RPMI7951 (cell line): ENCODE results near the gene DDX3X. TPM values are rescaled to one million over a fixed set of nuclear protein-coding genes. Genes with fewer than 3 reads are reported as not detected.

Experiments used
- DNase-seq: peaks from one replicate; pipeline ENCODE4 v3.0.0-alpha.2; 2012; ENCODE audit warnings: low read depth
- total RNA-seq: library from RNA; depleted of rRNA; stranded (reverse); fragments of >200 nt; shearing (Covaris generic); gene quantifications from 2 replicates; pipeline ENCODE4 v1.2.3, GENCODE V29; 2014

DDX3X gene
- total RNA-seq, 1 experiment from 2014 or later = 168 TPM

DNA sequence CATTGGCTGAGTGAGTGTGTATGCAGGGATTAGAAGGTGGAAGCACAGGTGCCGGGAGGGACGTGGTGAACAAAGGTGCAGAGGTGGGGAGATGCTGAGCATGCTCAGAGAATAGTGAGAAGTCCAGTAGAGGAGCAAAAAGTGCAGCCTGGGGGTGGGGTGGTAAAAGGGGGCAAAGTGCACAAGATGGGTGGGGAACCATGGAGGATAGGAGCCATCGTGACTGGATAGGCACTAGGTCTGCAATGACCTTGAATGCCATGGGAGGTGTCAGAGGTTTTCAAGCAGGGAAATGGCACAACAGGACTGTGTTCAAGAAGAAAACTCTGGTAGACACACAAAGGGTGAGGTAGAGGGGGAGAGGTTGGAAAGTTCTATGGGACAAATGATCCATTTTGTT is 6.6 kb upstream of the DDX3X start:
- DNase-seq = no peak

DNA sequence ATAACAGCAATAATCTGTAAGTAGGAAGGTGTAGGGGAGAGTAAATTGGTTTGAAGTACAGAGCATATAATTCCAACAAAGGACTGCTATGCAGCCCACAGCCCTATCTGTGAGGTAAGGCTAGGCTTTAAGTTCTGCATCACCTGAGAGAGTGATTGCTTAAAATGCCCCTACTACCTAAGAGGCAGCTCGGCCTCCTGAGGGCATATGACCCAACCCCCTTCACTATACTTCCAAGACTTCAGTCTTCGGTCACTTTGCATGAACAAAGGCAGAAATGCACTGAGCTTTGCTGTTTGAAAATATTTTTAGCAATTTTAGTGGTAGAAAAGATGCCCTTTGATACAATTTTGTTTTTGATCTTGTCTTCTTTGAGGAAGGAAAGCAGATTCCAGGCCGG is 4.9 kb upstream of the DDX3X start:
- DNase-seq = no peak

DNA sequence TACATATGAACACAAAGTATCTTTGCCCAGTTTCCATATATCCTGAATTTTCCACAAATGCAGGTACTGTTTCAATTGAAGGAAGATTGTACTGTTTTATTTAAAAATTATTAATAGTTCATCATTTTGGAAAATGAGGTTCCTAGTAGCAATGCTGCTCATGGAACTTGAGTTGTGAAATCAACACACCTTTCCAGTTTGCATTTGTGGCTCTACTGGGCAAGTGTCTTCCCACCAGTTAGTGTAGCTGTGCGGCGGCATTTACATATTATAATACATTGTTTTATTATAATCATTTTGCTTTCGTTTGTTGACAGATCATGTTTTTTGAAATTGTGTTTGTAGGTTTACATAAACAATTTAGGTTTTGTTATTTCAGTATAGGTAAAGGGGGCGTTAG is 2.0 kb upstream of the DDX3X start:
- no peak for DNase-seq

DNA sequence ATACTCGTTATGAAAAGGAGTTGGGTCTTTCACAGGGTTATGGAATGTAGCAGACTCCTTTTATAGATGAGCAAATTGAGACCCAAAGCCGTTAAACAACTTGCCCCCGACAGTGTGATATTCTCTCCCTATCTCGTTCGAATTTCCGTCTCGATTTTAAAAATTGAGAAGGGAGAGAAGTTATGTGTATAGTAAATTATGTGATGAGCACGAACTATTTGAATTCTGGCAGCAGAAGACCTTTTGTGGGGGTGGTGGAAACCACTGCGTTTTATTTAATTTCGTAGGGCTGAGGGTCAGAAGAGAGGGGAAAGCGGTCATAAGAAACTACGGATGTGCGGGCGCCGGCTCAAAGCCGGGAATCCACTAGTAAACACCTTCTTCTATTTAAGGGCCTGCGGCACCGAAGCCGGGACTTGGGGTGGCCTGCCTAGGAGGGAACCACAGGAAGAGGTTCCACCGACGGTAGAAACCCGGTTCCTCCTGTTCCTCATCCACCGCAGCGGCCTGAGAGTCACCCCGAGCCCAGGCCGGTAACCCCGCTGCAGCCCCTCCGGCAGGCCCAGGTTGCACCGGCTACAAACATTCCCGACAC is 1.5 kb upstream of the DDX3X start:
- DNase-seq = peak; percentile 54

DNA sequence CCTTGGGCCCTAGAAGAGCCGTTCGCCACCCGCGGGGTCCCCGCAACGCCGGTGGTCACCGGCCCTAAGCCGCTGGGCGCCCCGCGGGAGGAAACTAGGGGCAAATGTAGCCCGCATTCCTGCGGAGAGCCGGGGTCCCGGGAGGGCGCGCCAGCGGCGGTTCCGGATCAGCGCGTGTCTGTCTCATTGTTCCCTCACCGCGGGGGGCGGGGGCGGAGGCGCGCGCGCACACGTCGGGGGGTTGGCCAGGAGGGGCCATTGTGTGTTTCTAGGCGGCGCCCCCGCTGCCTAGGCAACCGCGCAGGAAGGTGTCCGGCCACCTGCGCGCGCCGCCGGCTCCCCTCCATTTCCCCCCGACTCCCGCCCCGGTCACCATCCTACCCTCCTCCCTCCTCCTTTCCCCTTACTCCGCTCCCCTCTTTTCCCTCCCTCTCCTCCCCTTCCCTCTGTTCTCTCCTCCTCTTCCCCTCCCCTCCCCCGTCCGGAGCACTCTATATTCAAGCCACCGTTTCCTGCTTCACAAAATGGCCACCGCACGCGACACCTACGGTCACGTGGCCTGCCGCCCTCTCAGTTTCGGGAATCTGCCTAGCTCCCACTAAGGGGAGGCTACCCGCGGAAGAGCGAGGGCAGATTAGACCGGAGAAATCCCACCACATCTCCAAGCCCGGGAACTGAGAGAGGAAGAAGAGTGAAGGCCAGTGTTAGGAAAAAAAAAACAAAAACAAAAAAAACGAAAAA is 789 bp upstream of the DDX3X start:
- peak; percentile 88 for DNase-seq

DNA sequence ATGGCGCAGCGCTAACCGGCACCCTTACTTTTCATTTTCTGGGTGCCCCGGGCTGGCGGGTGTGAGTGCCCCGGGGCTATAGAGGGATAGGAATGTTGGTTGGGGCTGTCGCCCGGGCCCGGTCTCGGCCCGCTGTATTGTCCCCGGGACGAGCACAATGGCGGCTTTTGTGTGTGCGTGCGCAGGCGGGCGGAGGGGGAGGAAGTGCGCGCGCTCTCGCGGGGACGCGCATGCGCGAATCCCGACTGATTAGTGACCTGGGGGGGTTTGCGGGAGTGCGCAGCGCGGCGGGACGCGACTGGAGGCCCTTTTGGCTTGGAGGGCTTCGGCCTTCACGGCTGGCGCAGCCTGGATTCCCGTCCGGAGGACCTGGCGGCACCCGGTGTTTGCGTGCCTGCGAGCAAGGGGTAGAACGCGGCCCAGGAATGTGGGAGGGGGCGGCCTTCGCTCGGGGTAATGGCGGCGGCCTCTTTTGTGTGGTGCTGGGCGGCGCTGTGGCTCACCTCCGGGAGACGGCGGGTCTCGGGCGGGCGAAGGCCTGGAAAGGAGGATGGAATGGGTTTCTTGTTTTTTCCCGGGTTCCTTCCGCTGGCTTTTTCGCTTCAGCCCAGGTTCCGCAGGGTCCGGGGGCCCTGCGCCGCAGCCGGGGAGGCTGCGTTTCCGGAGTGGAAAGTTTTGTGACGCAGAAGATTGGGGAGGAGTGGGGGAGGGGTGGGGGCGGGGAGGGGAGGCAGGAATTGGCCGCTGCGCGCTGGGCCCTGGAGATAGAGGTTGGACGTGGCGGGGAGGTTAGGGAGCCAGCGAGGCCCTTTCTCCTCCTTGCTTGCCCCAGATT is 618 bp downstream of the DDX3X start:
- peak; percentile 70 for DNase-seq

DNA sequence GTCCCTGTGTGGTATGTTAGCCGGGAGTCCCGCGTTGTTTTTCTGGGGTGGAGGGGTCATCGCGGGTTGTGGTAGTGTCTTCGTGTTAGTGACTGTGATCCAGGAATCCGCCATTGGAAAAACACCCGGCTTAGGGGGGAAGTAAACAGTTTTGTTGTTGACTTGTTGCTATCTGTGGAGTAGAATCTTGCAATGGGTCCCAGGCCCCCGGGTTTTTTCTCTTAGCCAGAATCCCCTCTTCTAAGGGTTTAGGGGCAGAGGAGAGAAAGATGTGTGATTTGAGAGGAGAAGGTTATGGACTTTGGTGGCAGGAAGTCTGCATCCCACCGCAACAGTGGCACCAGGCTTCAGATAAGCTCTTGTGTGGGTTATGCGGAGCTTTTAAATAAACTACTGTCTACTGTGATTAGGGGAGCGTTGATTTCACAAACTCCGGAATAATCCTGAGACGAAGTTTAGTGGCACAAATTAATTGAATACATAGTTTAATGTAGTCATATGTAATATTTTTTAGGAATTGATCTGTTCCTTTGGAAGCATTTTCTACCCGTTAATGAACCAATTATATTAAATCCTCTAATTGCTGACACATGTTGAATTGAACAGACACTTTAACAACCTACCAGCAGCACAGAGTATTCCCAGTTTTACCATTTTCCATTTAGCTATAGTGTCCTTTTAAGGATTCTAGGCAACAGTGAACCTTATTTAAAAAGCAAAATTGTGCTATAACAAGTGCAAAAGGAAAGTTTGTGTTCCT is 1.4 kb downstream of the DDX3X start:
- no peak for DNase-seq

DNA sequence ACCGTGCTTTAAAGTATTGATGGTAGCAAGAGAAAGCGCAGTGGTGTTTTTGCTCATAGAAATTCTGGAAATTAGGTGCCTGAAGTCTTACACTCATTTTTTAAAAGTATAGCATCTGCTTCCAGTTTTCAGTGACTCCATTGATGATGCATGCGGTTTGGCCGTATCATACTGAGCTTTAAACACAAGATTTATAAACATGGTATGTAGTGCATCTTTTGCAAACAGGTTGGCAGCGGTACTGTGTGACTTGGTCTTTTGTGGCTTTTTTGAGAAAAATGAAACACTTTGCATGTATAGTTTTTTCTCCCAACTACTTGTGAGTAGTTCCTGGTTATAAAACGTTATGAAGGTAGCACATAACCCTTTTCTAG is 2.0 kb downstream of the DDX3X start:
- peak; percentile 50 for DNase-seq

DNA sequence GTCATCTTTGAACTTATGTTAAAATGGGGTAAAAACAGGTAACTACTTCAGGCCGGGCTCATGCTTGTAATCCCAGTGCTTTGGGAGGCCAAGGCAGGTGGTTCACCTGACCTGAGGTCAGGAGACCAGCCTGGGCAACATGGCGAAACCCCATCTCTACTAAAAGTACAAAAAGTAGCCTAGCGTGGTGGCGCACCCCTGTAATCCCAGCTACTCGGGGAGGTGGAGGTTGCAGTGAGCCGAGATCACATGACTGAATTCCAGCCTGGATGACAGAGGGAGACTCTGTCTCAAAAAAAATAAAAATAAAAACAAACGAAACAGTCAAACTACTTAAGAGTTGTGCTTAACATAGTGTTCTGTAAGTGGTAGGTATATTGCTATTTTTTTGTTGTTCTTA is 2.5 kb downstream of the DDX3X start:
- DNase-seq = no peak

DNA sequence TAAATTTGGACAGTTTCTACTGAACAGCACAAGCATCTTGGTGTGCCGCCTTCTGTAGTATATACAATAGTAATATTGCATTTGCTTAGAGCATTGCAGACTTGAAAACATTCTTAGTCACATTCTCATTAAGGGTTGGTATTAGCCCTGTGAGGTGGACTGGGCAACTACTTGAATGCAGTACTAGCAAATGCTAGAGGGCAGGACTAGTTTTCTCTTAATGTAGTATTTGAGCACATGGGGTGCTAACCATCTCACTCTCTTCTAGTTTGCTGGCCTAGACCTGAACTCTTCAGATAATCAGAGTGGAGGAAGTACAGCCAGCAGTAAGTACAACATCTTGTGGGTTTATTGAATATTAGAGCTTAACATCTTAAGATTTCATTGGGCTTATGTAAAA is 3.2 kb downstream of the DDX3X start:
- no peak for DNase-seq

DNA sequence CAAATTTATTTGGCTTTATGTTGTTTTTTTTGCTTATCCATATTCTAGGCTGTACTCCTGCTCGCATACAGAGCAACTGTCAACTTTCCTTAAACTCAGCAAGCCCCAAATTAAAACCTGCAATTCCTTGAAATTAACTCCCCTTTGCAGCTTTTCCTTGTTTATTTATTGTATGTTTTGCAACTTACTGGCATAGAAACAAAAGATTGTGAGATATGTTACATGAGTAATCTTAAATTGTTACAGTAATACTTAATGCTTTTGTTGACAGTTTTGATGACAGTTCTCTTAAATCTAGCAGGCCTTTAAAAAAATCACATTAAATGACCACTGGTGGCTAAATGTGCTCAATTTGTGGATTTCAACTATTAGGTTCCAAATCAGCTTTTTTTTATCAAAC is 4.5 kb downstream of the DDX3X start:
- DNase-seq = no peak

DNA sequence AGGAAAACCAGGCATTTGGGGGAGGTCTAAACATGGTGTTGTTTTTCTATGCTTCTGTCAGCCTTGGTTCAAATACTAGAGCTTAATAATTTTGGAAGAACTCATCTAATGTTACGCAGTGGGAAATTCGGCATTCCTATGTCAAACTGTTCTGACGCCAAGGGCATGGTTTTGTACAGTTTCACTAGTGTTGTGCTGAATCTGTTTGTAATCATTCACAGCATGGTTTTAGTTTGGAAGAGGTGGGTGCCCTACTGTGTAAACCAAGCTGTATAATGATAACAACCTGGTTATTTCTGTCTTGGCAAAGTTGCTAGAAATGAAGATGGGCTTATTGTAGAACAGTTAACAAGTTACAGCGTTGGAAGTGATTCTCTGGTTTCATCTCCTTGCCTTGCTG is 5.2 kb downstream of the DDX3X start:
- no peak for DNase-seq

DNA sequence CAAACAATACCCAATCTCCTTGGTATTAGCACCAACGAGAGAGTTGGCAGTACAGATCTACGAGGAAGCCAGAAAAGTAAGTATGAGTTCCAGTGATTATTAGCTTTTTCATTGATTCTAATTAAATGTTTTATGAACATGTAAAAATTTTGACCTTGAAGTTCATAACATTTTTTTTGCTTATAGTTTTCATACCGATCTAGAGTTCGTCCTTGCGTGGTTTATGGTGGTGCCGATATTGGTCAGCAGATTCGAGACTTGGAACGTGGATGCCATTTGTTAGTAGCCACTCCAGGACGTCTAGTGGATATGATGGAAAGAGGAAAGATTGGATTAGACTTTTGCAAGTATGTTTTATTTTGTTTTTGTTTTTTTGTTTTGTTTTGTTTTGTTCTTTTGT is 10.1 kb downstream of the DDX3X start:
- DNase-seq = no peak

DNA sequence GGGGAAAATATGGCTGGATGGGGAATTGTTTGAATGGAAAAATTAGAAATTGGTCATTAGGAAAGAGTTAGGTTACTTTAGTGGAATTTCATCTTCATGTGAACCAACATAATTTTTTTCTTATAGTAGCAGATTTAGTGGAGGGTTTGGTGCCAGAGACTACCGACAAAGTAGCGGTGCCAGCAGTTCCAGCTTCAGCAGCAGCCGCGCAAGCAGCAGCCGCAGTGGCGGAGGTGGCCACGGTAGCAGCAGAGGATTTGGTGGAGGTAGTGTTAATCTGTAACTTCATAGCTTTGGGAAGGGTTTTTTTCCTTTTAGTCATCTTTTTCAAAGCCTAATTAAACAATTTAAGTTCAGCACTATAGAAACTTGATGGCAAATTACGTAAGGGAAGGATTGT is 13.2 kb downstream of the DDX3X start:
- no peak for DNase-seq

DNA sequence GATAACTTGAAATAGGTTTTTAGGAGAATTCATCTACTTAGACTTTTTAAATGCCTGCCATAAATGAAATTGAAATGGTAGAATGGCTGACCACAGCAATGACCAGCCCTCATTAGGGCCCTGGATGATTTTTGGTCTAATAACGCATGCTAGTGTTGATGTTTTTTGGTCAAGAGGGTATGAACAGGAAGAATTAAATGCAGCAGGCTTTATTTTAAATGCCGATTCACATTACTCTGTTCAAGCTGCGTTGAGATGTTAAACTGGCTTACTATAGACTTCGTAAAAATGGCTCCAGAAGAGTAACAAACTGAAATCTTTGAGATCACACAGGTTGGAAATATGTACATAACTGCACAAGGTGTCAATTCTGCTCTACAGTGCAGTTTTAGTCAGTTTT is 14.6 kb downstream of the DDX3X start:
- DNase-seq = no peak

DNA sequence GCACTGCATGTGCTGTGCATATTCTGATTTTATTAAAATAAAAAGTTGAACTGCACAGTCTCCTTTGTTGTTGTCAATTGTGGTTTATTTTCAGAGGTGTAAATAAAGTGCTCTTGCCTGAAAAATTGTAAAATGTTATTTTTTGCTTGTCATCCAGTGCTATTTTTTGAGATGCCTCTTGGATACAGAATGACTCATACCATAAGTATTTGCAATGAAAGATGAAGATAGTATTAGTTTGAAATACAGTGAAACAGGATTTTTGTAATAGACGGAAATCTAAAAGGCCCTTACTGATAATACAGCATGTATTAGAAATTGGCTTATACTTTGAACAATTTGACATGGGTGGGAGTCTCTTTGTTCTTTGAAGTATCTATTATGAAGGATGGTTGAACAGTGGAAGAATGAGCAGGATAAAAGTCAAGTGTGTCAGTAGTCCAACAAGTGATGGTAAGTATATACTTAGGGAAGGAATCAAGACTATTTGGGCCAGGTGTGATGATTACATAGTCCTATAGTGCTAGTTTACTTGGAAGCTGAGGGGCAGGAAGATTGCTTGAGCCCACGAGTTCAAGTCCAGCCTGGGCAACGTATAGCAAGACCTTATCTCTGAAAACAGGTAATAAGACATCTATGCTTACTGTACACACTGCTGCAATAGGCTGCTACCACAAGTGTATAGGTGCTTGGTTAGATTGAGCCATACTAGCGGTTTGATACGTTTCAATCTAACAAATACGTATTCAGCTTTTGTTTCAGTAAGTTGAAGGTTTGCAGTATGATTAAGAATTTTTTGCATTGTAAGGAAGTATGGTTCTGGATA is 16.4 kb downstream of the DDX3X start:
- DNase-seq = peak; percentile 26

DNA sequence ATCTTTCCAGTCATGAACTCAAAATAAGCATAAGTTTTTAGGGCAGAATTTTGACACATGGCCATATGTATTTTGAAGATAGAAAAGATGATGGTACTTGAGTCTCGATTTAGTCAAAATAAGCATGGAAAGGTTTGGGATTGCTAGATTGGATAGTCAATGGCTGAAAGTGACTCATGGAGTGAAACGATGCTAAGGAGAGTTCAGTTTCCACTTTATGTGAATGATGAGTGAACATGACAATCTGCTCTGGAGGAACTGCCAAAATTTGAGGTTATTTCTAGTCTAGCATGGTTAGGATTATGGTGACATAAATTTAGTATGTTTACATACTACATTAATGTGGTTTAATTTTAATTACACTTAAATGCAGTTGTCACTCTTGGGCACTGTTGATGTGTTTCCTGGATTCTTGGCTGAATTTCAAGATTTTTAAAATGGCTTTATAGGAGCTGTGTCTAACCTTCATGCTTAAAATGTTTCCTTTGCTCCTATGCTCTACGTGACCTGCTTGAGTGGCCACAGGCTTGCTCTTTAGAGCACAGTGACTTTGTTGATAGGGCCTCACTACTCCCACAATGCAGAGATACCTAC is 17.1 kb downstream of the DDX3X start:
- peak; percentile 25 for DNase-seq

DNA sequence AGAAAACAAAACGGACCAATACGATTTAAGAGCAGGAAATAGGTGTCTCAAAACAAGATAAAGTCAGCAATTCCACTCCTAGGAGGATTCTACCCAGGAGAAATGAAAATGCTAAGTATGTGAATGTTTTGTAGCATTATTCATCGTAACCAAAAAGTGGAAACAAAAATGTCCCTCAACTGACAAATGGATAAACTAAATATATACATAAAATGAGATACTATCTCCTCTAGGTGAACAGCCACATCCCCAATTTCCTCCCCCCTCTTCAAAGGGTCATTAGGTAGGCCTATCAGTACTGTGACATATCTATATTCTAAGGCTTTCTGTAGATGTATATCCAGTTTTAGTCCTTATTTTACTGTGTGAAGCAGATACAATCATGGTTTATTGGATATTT is 18.0 kb downstream of the DDX3X start:
- DNase-seq = no peak

DNA sequence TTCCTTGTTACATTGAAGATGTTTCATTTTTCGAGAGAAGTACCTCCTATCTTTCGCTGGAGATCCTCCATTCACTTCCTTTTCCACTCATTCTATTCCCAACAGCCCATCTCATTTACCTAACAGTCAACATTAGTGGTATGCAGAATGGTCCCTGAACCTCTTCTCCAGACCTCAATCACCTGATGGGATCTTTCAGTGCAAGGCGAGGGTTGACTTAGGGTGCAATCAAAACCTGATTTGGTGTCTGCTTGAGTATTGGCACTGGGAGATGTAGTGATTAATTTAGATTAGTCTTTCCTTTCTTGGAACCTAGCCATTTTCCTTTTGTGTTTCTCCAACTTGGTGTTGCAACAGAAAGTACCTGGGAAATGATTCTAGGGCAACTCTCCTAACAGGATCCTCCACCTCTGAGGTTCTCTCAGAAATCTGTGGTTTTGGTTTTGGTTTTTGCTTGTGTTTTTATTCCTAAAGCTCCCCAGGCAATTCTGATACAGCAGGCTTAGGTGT is 18.4 kb downstream of the DDX3X start:
- DNase-seq = peak; percentile 29

DNA sequence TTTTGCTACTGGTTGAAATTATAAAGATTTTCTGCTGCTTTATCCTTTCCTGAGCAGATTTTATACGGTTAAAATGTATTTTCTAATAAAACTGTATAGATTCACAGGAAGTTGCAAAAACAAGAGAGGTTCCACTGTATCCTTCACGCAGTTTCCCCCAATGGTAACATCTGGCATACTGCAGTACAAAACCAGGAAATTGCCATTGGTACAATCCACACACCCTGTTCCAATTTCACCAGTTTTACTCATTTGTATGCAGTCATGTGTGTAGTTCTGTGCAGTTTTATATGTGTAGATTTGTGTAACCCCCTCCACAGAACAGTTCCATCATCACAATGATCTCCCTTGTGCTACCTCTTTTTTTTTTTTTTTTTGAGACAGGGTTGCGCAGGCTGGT is 20.0 kb downstream of the DDX3X start:
- DNase-seq = no peak

DNA sequence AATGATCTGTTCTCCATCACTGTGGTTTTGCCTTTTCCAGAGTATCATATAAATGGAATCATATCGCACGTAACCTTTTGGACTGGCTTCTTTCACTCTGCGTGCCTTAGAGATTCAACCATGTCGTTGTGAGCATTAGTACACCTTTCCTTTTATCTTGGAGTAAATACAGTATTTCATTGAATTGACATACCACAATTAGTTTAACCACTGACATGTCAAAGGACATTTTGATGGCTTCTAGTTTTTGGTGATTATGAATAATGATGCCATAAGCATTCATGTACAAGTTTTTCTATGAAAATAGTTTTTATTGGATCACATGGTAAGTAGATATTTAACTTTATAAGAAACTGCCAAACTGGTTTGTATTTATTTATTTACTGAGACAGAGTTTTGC is 35.2 kb downstream of the DDX3X start:
- no peak for DNase-seq
